MG63 (cell line): ENCODE measurements around the gene PKN1. TPM values are rescaled to one million over a fixed set of nuclear protein-coding genes. Genes with fewer than 3 reads are reported as not detected.

Experiments used
- DNase-seq: peaks from one replicate; pipeline ENCODE4 v3.0.0-alpha.2; 2020
- H3K27me3 ChIP-seq: fragments of 250-450 bp; sonication (Bioruptor Pico); 2 replicates; pipeline ENCODE4 v1.5.1; 2020; ENCODE audit warnings: mild to moderate bottlenecking, moderate library complexity
- H3K36me3 ChIP-seq: fragments of 250-450 bp; sonication (Bioruptor Pico); 2 replicates; pipeline ENCODE4 v1.5.1; 2020; ENCODE audit warnings: mild to moderate bottlenecking, moderate library complexity
- H3K4me3 ChIP-seq: fragments of 250-450 bp; sonication (Bioruptor Pico); 2 replicates; pipeline ENCODE4 v1.5.1; 2020; ENCODE audit warnings: mild to moderate bottlenecking, moderate library complexity
- H3K9me3 ChIP-seq: fragments of 250-450 bp; sonication (Bioruptor Pico); 2 replicates; pipeline ENCODE4 v1.5.1; 2020; ENCODE audit warnings: mild to moderate bottlenecking, moderate library complexity
- total RNA-seq: library from RNA; depleted of rRNA; stranded (reverse); fragments of >200 nt; shearing (Covaris generic); gene quantifications from 2 replicates; pipeline ENCODE4 v1.2.3, GENCODE V29; 2014; ENCODE audit warnings: low replicate concordance

PKN1 gene
- total RNA-seq, 1 experiment from 2014 or later: 128 TPM

DNA sequence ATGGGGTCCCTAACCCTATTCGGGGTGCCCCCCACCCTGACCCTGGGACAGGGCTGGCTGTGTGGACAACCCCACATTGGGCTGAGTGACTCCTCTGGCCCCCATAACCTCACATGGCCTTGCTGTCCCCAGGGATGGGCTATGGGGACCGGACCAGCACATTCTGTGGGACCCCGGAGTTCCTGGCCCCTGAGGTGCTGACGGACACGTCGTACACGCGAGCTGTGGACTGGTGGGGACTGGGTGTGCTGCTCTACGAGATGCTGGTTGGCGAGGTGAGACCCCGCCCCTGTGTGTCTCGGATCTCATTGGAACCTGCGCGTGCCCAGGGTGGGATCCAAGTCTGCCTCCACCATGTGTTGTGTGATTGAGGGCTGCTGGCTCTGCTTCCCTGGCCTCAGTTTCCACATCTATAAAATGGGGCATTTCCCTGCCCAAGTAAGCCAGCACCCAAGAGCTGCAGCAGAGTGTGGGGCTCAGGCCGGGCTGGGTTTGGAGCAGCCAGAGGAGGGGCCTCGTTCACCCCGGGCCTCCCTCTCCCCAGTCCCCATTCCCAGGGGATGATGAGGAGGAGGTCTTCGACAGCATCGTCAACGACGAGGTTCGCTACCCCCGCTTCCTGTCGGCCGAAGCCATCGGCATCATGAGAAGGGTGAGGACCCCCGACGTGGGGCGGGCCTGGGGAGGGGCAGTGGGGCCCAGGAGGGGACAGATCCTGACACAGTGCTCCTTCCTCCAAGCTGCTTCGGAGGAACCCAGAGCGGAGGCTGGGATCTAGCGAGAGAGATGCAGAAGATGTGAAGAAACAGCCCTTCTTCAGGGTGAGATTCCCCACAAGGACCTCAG is 37.1 kb downstream of the PKN1 start:
- no peak overlapping the region for H3K4me3 ChIP-seq
- no peaks in the 10 kb centered on the region for H3K9me3 ChIP-seq
- H3K27me3 ChIP-seq: no peaks in the 10 kb centered on the region
- no peak for DNase-seq
- H3K36me3 ChIP-seq: peaks cover 42% of the 10 kb centered on the region

- no peak overlapping the region for H3K4me3 ChIP-seq
- H3K36me3 ChIP-seq: peaks cover 37% of the 10 kb centered on the region
- no peaks in the 10 kb centered on the region for H3K27me3 ChIP-seq
- no peak for DNase-seq
- no peaks in the 10 kb centered on the region for H3K9me3 ChIP-seq
Observed at GRCh38 chr19:14471436-14472187, 38.5 kb downstream of the PKN1 start.

DNA sequence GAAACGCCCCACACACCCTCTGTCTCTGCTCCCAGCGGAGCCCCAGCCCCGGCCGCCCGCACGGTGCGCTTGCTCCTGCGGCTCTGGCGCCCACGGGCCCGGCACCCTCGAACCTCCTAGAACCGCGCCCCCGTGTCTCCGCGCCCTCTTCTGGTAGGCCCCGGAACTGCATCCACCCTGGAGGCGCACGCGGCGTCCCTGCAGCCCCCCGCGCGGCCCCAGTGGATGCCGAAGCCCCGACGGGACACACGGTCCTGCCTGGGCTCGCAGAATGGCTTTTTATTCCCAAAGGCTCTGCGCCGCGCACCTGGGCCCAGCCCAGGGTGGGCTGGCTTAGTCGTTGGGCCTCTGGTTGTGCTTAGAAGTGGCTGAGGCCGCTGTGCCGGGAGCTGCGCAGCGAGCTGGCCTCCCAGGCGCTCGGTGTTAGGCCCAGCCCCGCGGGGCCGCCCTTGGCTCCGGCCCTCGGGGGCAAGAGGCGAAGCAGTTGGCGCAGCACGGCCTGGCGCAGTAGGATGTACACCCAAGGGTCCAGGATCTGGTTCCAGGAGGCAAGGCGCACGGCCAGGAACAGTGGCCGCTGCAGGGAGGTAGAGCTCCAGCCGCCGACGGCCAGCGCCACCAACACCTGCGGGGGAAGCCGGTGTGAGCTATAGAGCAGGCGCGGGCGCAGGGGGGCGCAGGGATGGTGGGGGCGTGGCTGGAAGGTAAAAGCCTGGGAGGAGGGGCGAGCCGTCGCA is 39.3 kb downstream of the PKN1 start:
- peaks cover 41% of the 10 kb centered on the region for H3K36me3 ChIP-seq
- H3K9me3 ChIP-seq: no peaks in the 10 kb centered on the region
- peak; percentile 57 for DNase-seq
- no peaks in the 10 kb centered on the region for H3K27me3 ChIP-seq
- no peak overlapping the region for H3K4me3 ChIP-seq

GRCh38 chr19:14473073-14473977 is 40.2 kb downstream of the PKN1 start:
- H3K9me3 ChIP-seq: no peaks in the 10 kb centered on the region
- no peak for DNase-seq
- H3K4me3 ChIP-seq: no peak overlapping the region
- peaks cover 41% of the 10 kb centered on the region for H3K36me3 ChIP-seq
- H3K27me3 ChIP-seq: no peaks in the 10 kb centered on the region

DNA sequence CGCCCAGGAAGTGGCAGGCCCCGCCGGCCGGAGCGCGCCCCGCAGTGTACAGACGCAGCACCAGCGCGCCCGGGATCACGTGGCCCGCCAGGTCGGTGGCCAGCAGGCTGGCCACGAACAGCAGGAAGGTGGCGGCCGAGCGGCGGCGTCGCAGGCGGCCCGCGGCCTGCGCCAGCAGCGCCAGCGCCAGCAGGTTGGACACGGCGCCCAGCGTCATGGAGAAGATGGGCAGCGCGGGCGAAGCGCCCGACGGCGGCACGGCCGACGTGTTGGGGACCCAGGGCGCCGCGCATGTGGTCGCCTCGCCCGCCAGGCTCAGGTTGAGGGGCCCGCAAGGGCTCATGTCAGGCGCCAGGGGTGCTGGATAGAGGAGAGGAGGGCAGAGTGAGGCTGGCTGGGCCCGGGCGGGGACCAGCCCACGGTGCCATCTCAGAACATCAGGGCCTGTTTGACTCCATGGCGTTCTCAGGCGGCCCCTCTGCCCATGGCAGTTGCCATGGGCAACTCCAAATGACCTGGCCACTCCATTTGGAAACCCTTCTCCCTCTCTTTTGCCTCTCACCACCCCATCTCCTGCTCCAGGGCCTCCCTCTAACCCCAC is 41.0 kb downstream of the PKN1 start:
- no peak for DNase-seq
- no peak overlapping the region for H3K4me3 ChIP-seq

DNA sequence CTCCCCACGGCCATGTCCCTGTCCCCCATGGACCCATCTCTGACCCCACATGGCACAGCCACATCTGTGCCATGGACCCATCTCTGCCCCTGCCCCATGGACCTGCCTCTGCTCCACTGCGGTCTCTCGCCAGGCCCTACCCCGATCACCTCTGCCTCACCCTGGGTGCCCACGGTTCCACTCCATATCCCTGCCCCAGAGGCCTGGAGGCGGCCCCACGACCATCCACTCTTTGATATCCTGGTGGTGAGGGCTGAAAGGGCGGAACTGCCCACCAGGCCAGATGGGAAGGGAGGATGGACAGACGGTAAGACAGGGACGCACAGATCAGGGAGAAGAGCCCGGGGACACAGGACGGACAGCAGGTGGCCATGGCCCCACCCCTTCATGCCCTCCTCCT is 41.7 kb downstream of the PKN1 start:
- no peak for DNase-seq
- Histone ChIP-seq H3K36me3 (peaks cover 49% of the 10 kb centered on the region), H3K27me3 (no peaks in the 10 kb centered on the region), H3K4me3 (no peak overlapping the region), H3K9me3 (no peaks in the 10 kb centered on the region)

More for the DNA sequence above, 41.0 kb downstream of the PKN1 start:
- H3K36me3 ChIP-seq: peaks cover 48% of the 10 kb centered on the region
- H3K9me3 ChIP-seq: no peaks in the 10 kb centered on the region
- H3K27me3 ChIP-seq: no peaks in the 10 kb centered on the region

DNA sequence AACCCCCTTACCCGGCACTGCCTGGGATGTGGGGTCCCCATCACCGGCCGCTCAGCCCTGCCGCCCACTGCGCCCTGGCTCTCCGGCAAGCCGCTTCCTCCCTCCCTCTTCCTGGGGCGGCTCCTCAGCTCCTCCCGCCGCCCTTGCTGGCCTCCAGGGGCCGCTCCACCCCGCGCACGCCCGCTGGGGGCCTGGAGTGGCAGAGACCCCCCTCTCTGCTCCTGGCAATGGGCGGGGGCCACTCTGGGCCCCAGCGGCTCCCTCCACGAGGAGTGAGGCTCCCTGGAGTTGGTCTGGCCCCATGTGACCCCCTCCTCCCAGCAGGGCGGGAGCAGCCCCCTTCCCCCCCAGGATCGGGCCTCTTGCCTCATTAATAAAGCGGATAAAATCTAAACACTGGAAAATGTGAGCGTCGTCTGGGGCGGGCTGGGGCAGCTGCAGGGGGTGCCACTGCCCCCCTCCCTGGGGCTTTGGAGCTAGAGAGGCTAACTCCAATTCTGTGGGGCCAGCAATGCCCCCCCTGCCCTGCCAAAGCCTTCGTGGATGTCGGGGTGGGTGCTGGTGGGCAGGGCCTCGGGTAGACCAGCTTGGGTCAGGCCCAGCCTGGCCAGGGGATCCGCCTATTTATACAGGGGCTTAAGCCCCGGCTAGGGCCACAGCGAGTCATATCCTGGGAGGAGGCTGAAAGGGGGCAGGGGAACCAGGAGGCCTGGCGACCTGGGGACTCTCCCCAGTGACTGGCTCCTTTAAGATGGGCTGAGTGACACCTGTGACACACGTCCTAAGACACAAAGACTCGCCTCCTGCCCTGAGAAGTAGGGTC is 42.4 kb downstream of the PKN1 start, which contains the start of gene PTGER1:
Gene PTGER1, minus strand, starts transcription at position 104 of the 823 bp plus-strand sequence. CDS start 1,034 bp downstream, outside the sequence.
- peak; percentile 78 for DNase-seq
- Histone ChIP-seq H3K4me3 (no peak within 1 kb of the TSS), H3K9me3 (no peaks in the 10 kb centered on the region), H3K36me3 (peaks cover 49% of the 10 kb centered on the region), H3K27me3 (no peaks in the 10 kb centered on the region)

DNA sequence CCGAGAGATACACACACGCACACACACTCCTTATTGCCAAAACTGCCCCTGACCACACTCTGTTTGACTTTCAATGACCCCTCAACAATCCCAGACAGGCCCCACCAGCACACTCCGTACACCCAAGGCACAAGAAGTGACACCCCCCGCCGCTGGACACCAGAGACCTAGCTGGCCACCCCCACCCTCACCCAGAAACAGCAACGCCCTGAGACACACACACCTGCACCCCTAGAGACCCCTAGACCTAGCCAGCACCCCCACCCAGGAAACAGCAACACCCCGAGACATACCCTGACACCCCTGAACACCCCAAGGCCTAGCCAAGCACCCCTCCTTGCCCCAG is 43.2 kb downstream of the PKN1 start:
- Histone ChIP-seq H3K4me3 (no peak overlapping the region), H3K9me3 (no peaks in the 10 kb centered on the region), H3K27me3 (no peaks in the 10 kb centered on the region), H3K36me3 (peaks cover 53% of the 10 kb centered on the region)
- DNase-seq: no peak

- Histone ChIP-seq H3K27me3 (no peaks in the 10 kb centered on the region), H3K36me3 (peaks cover 53% of the 10 kb centered on the region), H3K4me3 (no peak overlapping the region), H3K9me3 (no peaks in the 10 kb centered on the region)
- DNase-seq: peak; percentile 62
Observed at GRCh38 chr19:14476673-14477401, 43.7 kb downstream of the PKN1 start.

- DNase-seq: no peak
- H3K4me3 ChIP-seq: no peak overlapping the region
- H3K9me3 ChIP-seq: no peaks in the 10 kb centered on the region
- H3K36me3 ChIP-seq: peaks cover 60% of the 10 kb centered on the region
- no peaks in the 10 kb centered on the region for H3K27me3 ChIP-seq
Observed at GRCh38 chr19:14477418-14478112, 44.5 kb downstream of the PKN1 start.

GRCh38 chr19:14478113-14478545 is 45.0 kb downstream of the PKN1 start:
- no peak for DNase-seq
- Histone ChIP-seq H3K9me3 (no peaks in the 10 kb centered on the region), H3K36me3 (peaks cover 66% of the 10 kb centered on the region), H3K27me3 (no peaks in the 10 kb centered on the region), H3K4me3 (no peak overlapping the region)

GRCh38 chr19:14479309-14479974 is 46.3 kb downstream of the PKN1 start:
- Histone ChIP-seq H3K4me3 (no peak overlapping the region), H3K27me3 (no peaks in the 10 kb centered on the region), H3K9me3 (no peaks in the 10 kb centered on the region), H3K36me3 (peaks cover 68% of the 10 kb centered on the region)
- DNase-seq: no peak

GRCh38 chr19:14479975-14480699 is 47.0 kb downstream of the PKN1 start:
- Histone ChIP-seq H3K4me3 (no peak overlapping the region), H3K9me3 (no peaks in the 10 kb centered on the region), H3K36me3 (peaks cover 68% of the 10 kb centered on the region), H3K27me3 (no peaks in the 10 kb centered on the region)
- no peak for DNase-seq
